ENCODE data around the gene GMPR2. TPM values are rescaled to one million over a fixed set of nuclear protein-coding genes. Genes with fewer than 3 reads are reported as not detected.

The GMPR2 gene
- total and polyA plus RNA-seq, 2 of the 13 experiments (the other 11 are each of a cell fraction or from before 2014, with no cell fraction given): 210 to 273 TPM

- TF ChIP-seq GRHL1 (CRISPR knock-in tag; conservative IDR thresholded peaks at IDR 0.05) (no peak), CTCF (CRISPR knock-in tag; IDR thresholded peaks at IDR 0.05) (peak; percentile 41; the same call in 1 of the 2 replicates), ZBTB37 (CRISPR knock-in tag; IDR thresholded peaks at IDR 0.05) (no peak)
Observed at GRCh38 chr14:24273422-24273998, 40.8 kb downstream of the GMPR2 start (continued).

- no peak overlapping the region for H3K27ac ChIP-seq (ENCODE audit: extremely low read length, insufficient read depth, low read length)
- no peak for FAIRE-seq
Observed at GRCh38 chr14:24274101-24274543, 41.4 kb downstream of the GMPR2 start.

More at GRCh38 chr14:24274101-24274543, 41.4 kb downstream of the GMPR2 start:
- CTCF ChIA-PET (ENCODE audit: low intra/inter-chr PET ratio, low total read pairs): interaction anchor here (1.1 to 1.4 kb wide), 2 partner anchors 24 to 31 kb away, joined by 3 to 4 read pairs; partner anchors contain the start of gene TINF2
- DNase-seq (ENCODE audit: low spot score) (no peak), ATAC-seq (no peak)
- peaks cover 7% of the 10 kb centered on the region for H3K79me2 ChIP-seq (ENCODE audit: insufficient read depth, low read length)
- no TSS peak for BruUV-seq (replicated peaks)
- peaks cover 0 to 2% of the 10 kb centered on the region in 2 experiments; a peak in 1 of 5 replicates for H3K36me3 ChIP-seq (replicated peaks in 1 of 2; ENCODE audit: control insufficient read depth in 1 of 2, insufficient read depth in 2 of 2, low read length in 2 of 2)
- no peaks in the 10 kb centered on the region for H3K9me3 ChIP-seq (ENCODE audit: low read length)
- H3K27me3 ChIP-seq (ENCODE audit: control insufficient read depth in 1 of 2, insufficient read depth in 2 of 2, low read length in 2 of 2): no peaks in the 10 kb centered on the region; a peak in 1 of 5 replicates
- no peak overlapping the region for H3K9ac ChIP-seq (ENCODE audit: insufficient read depth, low read depth, low read length)
- 96% methylated on average over 3 of the region's 3 CpGs for WGBS (ENCODE audit: low lambda C conversion rate)
- no peak overlapping the region for H3K4me3 ChIP-seq (replicated peaks in 1 of 3; ENCODE audit: insufficient read depth in 1 of 3, low read depth in 2 of 3, low read length in 3 of 3)
- no peaks in the 10 kb centered on the region for H4K20me1 ChIP-seq (ENCODE audit: insufficient read depth, low read length)
- intact Hi-C loops (cut with micrococcal nuclease; ENCODE audit: unreplicated experiment): no loop called here
- peaks cover 22% of the 10 kb centered on the region for H3K4me1 ChIP-seq (ENCODE audit: insufficient read depth, low read length)
- H2AFZ ChIP-seq (ENCODE audit: low read length): no peak overlapping the region
- no peak overlapping the region for H3K4me2 ChIP-seq (ENCODE audit: low read depth, low read length)
- in situ Hi-C loops (cut with HindIII; ENCODE audit: extremely low pct_ligation_motif_present, low pct_unique_long_range_greater_than_20kb): no loop called here
- POLR2A ChIA-PET: interaction anchor here (0.6 to 16.5 kb wide), 6 partner anchors 8 to 85 kb away, joined by 3 to 435 read pairs (median 3); partner anchors contain the start of gene TINF2
- TF ChIP-seq NFIB (CRISPR knock-in tag; IDR thresholded peaks at IDR 0.05; ENCODE audit: borderline replicate concordance) (0 out of 2 replicates have a peak, but pooled peaks have one; percentile 77), ZNF343 (CRISPR knock-in tag; IDR thresholded peaks at IDR 0.05) (0 out of 2 replicates have a peak, but pooled peaks have one; percentile 4), ZFP36L1 (CRISPR knock-in tag; IDR thresholded peaks at IDR 0.05) (no peak), ZNF589 (CRISPR knock-in tag; conservative IDR thresholded peaks at IDR 0.05) (no peak), ZZZ3 (CRISPR knock-in tag; IDR thresholded peaks at IDR 0.05; ENCODE audit: borderline replicate concordance) (0 out of 2 replicates have a peak, but pooled peaks have one; percentile 0), IKZF1 (IDR thresholded peaks at IDR 0.05) (no peak)
